IPS-11a (cell line): ENCODE results near the gene SMYD2.

Experiments used
- H3K4me3 ChIP-seq: one replicate; pipeline ENCODE4 v1.5.1; 2013; ENCODE audit warnings: low read depth, low read length, control low read depth

Gene SMYD2

DNA sequence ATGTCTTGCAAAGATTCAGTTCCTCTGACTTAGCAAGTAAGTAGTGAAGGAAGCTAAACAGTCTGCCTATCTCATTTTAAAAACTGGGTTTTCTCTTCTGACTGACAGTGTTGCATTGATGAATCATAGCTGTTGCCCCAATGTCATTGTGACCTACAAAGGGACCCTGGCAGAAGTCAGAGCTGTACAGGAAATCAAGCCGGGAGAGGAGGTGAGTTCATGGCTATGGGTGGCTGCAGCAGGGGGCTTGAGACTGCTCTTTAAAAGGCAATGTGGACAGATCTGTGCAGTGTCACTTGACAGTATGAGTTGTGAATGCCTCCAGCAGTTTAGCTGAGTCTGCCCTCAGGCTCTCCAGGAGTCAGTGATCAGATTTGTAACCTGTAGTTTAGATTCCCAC is 46.6 kb downstream of the SMYD2 start:
- no peak overlapping the region for H3K4me3 ChIP-seq

- H3K4me3 ChIP-seq, result no peak overlapping the region
Observed at GRCh38 chr1:214328770-214329469, 48.0 kb downstream of the SMYD2 start.

GRCh38 chr1:214329470-214330220 is 48.7 kb downstream of the SMYD2 start:
- no peak overlapping the region for H3K4me3 ChIP-seq

DNA sequence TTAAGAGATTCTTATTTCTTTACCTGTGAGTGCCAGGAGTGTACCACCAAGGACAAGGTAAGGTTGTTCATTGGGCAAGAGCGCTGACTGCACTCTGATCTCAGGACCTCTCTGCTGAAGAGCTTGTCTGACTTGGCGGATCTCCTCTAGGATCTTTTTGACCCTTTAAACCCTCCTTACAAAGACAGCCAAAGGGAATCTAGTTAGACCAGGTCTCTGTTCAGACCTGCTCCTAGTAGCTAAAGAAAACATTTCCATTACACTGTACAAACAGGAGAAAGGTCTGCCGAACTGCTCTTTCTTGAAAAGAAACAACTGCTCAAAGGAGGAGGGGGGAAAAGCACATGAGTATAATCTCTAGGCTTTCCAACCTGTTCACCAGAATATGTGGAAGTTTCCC is 49.3 kb downstream of the SMYD2 start:
- H3K4me3 ChIP-seq, result no peak overlapping the region

DNA sequence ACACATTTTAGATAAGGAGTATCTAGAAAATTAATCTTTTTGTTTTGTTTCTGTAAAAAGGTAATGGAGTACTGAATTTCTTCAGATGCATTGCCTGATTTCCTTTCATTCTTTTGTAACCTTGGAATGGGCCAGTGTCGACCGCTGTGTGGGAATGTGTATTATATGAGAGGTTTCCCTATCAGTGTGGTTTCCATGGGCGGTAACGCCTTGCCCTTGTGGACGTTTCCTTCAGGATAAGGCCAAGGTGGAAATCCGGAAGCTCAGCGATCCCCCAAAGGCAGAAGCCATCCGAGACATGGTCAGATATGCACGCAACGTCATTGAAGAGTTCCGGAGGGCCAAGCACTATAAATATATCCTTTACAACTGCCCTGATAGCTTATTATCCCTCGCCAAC is 49.8 kb downstream of the SMYD2 start:
- H3K4me3 ChIP-seq, result no peak overlapping the region

DNA sequence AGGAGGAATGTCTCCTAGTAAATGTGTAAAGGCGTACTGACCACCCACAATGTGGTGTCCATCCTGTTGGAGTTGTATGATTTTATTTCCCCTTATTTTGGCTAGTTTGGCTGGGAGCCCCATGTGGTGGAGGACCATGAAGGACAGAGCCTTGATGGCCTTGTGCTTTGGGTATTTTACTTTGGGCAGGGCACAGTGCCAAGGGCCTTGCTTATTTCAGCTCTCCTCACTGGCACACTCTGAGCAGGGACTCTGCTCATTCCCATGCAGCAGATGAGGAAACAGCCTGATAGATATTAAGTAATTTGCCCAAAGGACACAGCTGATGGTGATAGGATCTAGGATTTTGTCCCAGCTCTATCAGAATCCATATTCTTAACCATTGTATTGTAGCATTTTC is 50.2 kb downstream of the SMYD2 start:
- H3K4me3 ChIP-seq, result no peak overlapping the region

DNA sequence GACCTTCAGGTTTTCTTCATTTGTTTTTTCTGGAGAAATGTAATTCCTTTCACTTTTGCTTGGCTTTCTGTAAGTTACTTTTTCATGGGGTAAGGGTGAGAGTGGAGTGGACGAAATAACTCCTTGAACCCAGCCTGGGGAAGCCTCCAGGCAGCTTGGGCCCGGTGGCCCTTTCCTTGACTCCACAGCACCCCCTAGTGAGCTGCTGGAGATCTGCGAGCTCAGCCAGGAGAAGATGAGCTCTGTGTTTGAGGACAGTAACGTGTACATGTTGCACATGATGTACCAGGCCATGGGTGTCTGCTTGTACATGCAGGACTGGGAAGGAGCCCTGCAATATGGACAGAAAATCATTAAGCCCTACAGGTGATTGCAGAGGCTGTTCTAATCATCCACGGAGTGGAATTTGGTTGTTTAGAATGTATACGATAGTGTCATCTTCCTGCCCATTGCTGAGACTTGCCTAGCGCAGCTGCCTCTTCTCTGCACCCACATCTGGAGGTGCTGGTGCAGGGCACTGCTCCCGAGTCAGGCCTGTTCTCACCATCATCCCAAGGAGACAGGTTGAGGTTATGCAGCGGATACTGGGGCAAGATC is 51.0 kb downstream of the SMYD2 start:
- no peak overlapping the region for H3K4me3 ChIP-seq

DNA sequence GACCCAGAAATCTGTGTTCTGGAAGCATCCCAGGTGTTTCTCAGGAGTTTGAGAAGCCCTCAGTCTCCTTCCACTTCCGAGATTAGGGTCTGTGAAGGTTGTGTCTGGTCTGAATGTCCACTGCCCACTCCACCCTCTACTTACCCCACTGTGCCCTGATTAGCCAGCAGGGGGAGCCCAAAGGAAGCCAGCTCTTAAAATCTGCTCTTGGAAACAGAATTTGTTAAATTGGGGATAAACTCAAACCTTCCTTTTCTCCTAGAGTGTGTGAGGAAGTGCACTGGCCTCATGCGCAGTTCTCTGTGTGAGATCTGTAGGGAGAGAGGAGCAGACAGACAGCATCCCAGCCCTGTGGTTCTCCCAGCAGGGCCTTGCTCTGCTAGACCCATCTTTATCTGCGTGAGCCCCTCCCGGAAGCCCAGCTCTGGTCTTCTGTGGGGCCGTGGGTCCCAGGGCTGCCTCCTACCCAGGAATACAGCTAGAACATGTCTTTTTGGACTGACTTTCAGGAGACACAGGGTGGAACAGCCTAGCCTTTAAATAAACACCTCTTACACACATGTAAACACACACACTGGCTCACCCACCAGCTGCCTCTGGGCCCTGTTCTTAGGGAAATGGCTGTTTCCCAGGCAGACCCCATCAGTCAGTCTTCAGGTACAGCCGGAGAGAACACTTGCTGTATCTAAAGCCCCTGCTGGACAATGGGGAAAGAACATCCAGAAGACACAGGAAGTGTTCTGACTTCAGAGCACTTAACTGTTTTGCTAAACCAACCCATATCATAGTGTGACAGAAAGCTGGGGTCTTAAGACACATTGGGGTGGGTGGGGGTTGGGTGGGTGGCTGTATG is 52.2 kb downstream of the SMYD2 start:
- H3K4me3 ChIP-seq, result no peak overlapping the region

DNA sequence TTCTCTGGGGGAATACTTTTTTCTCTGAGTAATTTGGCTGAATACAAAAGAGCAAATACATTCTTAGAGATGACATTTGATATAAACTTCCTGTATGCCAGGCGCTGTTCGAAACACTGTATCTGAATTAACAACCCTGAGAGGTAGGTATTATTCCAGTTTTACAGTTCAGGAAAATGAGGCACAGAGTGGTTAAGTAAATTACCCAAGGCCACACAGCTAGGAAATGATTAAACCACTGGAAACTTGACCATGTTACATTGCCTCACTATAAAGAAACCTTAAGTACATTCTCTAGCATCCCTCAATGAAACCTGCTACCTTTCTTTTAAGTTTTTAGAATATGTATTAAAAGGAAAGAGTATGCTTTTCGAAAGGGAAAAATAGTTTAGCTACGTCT is 54.6 kb downstream of the SMYD2 start:
- no peak overlapping the region for H3K4me3 ChIP-seq

DNA sequence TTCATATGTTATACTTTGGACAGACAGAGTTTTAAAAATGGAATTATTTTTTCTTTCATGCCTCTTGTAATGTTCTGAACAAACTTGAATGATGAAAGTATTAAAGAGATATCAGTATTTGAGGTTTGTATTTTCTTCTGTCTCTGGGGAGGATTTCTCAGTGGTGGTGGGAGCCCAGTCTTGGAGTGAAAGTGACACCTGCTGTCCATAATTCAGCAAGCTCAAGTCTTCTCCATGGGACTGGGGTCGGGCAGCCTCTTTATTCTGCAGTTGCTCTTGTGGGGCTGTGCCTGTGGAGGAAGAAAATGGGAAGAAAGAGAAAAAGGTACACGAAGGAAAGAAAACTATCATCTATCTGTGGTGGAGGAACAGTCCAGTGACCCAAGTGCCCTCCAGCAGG is 56.1 kb downstream of the SMYD2 start:
- H3K4me3 ChIP-seq, result no peak overlapping the region

GRCh38 chr1:214337511-214337910 is 56.6 kb downstream of the SMYD2 start:
- H3K4me3 ChIP-seq, result no peak overlapping the region

GRCh38 chr1:214338212-214338611 is 57.3 kb downstream of the SMYD2 start:
- no peak overlapping the region for H3K4me3 ChIP-seq

GRCh38 chr1:214341459-214341858 is 60.5 kb downstream of the SMYD2 start:
- H3K4me3 ChIP-seq, result no peak overlapping the region

- no peak overlapping the region for H3K4me3 ChIP-seq
Observed at GRCh38 chr1:214341932-214342331, 61.0 kb downstream of the SMYD2 start.

DNA sequence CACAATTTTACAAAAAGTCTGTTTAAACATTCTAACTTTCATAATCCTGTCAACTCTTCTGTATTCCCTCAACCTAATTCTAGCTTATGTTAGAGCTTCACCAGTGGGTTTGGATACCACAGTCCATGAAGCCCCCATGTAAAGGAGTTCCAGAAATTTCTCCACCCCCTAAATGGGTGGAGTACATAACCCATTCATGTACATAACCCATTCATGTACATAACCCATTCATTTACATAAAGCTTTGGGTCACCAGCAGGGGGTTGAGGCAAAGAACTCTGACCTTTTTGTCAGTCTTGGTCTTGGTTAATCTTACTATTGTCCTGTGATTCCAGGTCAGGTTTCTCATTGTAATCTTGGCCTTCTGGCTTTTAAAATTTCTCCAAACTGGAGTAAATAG is 61.6 kb downstream of the SMYD2 start:
- no peak overlapping the region for H3K4me3 ChIP-seq

DNA sequence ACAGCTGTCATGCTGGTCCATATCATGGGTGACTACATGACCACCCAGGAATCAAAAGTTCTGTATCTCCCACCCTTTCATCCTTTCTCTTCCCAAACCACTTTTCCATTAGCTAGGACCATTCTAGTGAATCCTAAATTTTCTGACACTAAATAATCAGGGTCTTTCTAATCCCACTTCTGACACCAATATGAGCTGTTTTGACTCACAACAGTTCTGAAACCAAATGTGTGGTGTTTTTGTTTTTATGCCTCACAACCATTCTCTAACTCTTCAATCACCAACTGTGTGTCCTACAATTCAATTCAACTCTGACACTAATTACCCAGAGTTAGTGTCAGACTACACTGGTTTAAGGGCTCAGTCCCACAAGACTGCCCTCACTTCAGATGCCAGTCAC is 63.9 kb downstream of the SMYD2 start:
- no peak overlapping the region for H3K4me3 ChIP-seq

- no peak overlapping the region for H3K4me3 ChIP-seq
Observed at GRCh38 chr1:214349008-214349407, 68.0 kb downstream of the SMYD2 start.

- no peak overlapping the region for H3K4me3 ChIP-seq
Observed at GRCh38 chr1:214349781-214350180, 68.8 kb downstream of the SMYD2 start.

DNA sequence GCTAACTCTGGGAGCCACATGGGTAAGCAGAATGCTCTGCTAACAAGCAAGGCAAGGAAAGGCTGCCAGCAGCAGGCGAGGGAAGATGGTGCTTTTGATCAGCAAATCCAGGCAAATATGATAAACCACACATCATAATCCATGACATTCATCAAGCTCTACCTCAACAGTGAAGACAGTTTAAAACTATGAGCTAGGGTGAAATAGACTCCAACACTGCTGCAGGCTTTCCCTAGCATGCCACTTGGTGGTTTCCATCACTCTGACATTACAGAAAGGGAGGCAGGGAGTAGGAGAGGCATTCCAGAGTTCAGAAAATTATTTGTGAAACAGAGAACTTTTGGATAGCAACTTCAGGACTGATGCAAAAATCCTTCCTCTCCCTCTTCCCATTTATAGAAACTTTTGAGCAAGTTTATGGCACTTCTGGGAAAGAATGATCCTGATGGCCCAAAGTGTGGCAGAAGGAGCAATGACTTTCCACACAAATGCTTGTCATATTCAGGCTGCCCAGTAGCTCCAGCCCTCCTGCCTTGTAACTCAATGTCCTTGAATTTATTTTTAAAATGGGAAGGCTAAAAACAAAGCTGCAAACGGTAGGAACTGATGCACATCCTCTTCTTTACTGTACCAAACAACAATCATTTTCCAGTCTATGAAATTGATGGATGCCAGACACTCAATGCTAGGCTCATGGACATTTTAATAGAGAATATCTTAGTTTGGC is 70.8 kb downstream of the SMYD2 start:
- no peak overlapping the region for H3K4me3 ChIP-seq

GRCh38 chr1:214352838-214353237 is 71.9 kb downstream of the SMYD2 start:
- no peak overlapping the region for H3K4me3 ChIP-seq
